22Rv1 (cell line): ENCODE data around the gene LRRC45.
A peak's percentile ranks its signal among the peaks of the same experiment; 100 is the strongest.

Experiments
- H3K27ac ChIP-seq: fragments of 450-650 bp; 2 replicates; pipeline ENCODE4 v1.5.1; 2017
- CTCF ChIP-seq: fragments of 450-650 bp; IDR thresholded peaks from 2 replicates; pipeline ENCODE4 v1.5.1; 2017; ENCODE audit warnings: mild to moderate bottlenecking
- ZFX ChIP-seq: fragments of 450-650 bp; IDR thresholded peaks from 2 replicates; pipeline ENCODE4 v1.6.1; 2017; ENCODE audit warnings: antibody characterized with exemption, borderline replicate concordance

LRRC45 gene

GRCh38 chr17:82049521-82049971, 26.4 kb downstream of the LRRC45 start:
- TF ChIP-seq ZFX (no peak), CTCF (no peak)
- H3K27ac ChIP-seq: no peak overlapping the region

GRCh38 chr17:82050152-82050760, 27.2 kb downstream of the LRRC45 start:
- TF ChIP-seq CTCF: no peak
- peak overlapping the region; percentile 73 for H3K27ac ChIP-seq

GRCh38 chr17:82050761-82051641, 27.9 kb downstream of the LRRC45 start:
- no peak for TF ChIP-seq CTCF
- peak overlapping the region; percentile 73 for H3K27ac ChIP-seq

GRCh38 chr17:82051776-82052637, 28.9 kb downstream of the LRRC45 start, which contains the start of the genes GPS1 and RFNG:
Gene GPS1, plus strand, starts transcription at chr17:82051898. Its CDS starts 34 bp downstream, at chr17:82051932.
Gene RFNG, minus strand, starts transcription at chr17:82051811. Its CDS starts 45 bp downstream, at chr17:82051766.
- peak within 1 kb of the TSS; percentile 73 for H3K27ac ChIP-seq
- TF ChIP-seq CTCF (no peak), ZFX (no peak)

GRCh38 chr17:82052638-82053059, 29.5 kb downstream of the LRRC45 start:
- peak overlapping the region; percentile 73 for H3K27ac ChIP-seq
- TF ChIP-seq CTCF (no peak), ZFX (no peak)

GRCh38 chr17:82053130-82053529, 30.0 kb downstream of the LRRC45 start:
- peak overlapping the region; percentile 73 for H3K27ac ChIP-seq
- TF ChIP-seq CTCF (no peak), ZFX (no peak)
